SK-N-SH (cell line): ENCODE results near the gene ACTL8. TPM values are rescaled to one million over a fixed set of nuclear protein-coding genes. Genes with fewer than 3 reads are reported as not detected.
A peak's percentile ranks its signal among the peaks of the same experiment; 100 is the strongest.

Experiments used
- CTCF ChIA-PET: fragments of 300-600, 350-600 bp; formaldehyde crosslinking; extraction: SDS; loops from one replicate; lab custom pipeline; 2021; lab: Yijun Ruan, JAX
- POLR2A ChIA-PET: fragments of 350-600 bp; sonication (Branson Sonifier 250); formaldehyde crosslinking; extraction: SDS; loops from one replicate; lab custom pipeline; 2020; ENCODE audit warnings: antibody characterized with exemption, inconsistent platforms; lab: Yijun Ruan, JAX
- DNase-seq: peaks from one replicate; pipeline ENCODE4 v3.0.0; 2012
- H2AFZ ChIP-seq: fragments of 200-600 bp; sonication (generic); 2 replicates; pipeline ENCODE4 v1.8.1; 2016; ENCODE audit warnings: antibody characterized with exemption, mild to moderate bottlenecking, low read depth
- H3F3A ChIP-seq: fragments of 200-600 bp; sonication (generic); replicated peaks from 2 replicates; pipeline ENCODE3; 2016; ENCODE audit warnings: antibody characterized with exemption, mild to moderate bottlenecking; ENCODE audit not compliant: insufficient read depth
- H3K27ac ChIP-seq, 2 experiments: fragments of 200-500 bp in 1 of 2; fragments of 200-600 bp in 1 of 2; sonication (Bioruptor generic) in 1 of 2; sonication (generic), shearing (Covaris generic) in 1 of 2; 2 replicates each; pipeline versions ENCODE4 v1.5.1 to v1.6.1; 2014 to 2016; ENCODE audit warnings: low read depth in 2 of 2, inconsistent platforms in 1 of 2, low read length in 1 of 2, mild to moderate bottlenecking in 1 of 2, mixed read lengths in 1 of 2
- H3K27me3 ChIP-seq: fragments of 200-600 bp; sonication (generic), shearing (Covaris generic); 2 replicates; pipeline ENCODE4 v1.6.1; 2016; ENCODE audit warnings: mixed run types; ENCODE audit not compliant: insufficient read depth
- H3K36me3 ChIP-seq, 2 experiments: fragments of 200-500 bp in 1 of 2; fragments of 200-600 bp in 1 of 2; sonication (Bioruptor generic) in 1 of 2; sonication (generic) in 1 of 2; replicated peaks in 1 of 2; 2 replicates each; pipeline versions ENCODE3 to v1.5.1; 2014 to 2016; ENCODE audit warnings: low read length in 1 of 2, mild to moderate bottlenecking in 1 of 2; ENCODE audit not compliant: insufficient read depth in 2 of 2, control insufficient read depth in 1 of 2
- H3K4me1 ChIP-seq, 2 experiments: fragments of 200-500 bp in 1 of 2; fragments of 200-600 bp in 1 of 2; sonication (Bioruptor generic) in 1 of 2; sonication (generic), shearing (Covaris generic) in 1 of 2; 2 replicates each; pipeline versions ENCODE4 v1.5.1 to v1.6.1; 2014 to 2016; ENCODE audit warnings: low read depth in 1 of 2, low read length in 1 of 2, mixed run types in 1 of 2; ENCODE audit not compliant: insufficient read depth in 2 of 2, control insufficient read depth in 1 of 2
- H3K4me2 ChIP-seq: fragments of 200-600 bp; sonication (generic), shearing (Covaris generic); 2 replicates; pipeline ENCODE4 v1.6.1; 2017; ENCODE audit warnings: mixed run types
- H3K4me3 ChIP-seq, 2 experiments: fragments of 200-500 bp in 1 of 2; fragments of 200-600 bp in 1 of 2; sonication (Bioruptor generic) in 1 of 2; sonication (generic), shearing (Covaris generic) in 1 of 2; 2 replicates each; pipeline versions ENCODE4 v1.5.1 to v1.8.1; 2014 to 2016; ENCODE audit warnings: low read depth in 2 of 2, inconsistent platforms in 1 of 2, low read length in 1 of 2, mild to moderate bottlenecking in 1 of 2, mixed read lengths in 1 of 2, moderate library complexity in 1 of 2
- H3K79me2 ChIP-seq: fragments of 200-600 bp; sonication (generic); 2 replicates; pipeline ENCODE4 v1.8.1; 2017; ENCODE audit warnings: mild to moderate bottlenecking; ENCODE audit not compliant: insufficient read depth
- H3K9ac ChIP-seq: fragments of 200-600 bp; sonication (generic); 2 replicates; pipeline ENCODE4 v1.6.1; 2017; ENCODE audit warnings: mixed run types
- H3K9me2 ChIP-seq: fragments of 200-600 bp; sonication (generic); 2 replicates; pipeline ENCODE4 v1.6.1; 2017; ENCODE audit warnings: mixed run types
- H3K9me3 ChIP-seq: fragments of 200-600 bp; sonication (generic); 2 replicates; pipeline ENCODE4 v1.6.1; 2017; ENCODE audit warnings: mixed run types, mild to moderate bottlenecking, moderate library complexity
- H4K20me1 ChIP-seq: fragments of 200-600 bp; sonication (generic); 2 replicates; pipeline ENCODE4 v1.6.1; 2017; ENCODE audit warnings: mild to moderate bottlenecking, mixed run types; ENCODE audit not compliant: insufficient read depth
- CHD2 ChIP-seq: fragments of 150-350 bp; IDR thresholded peaks from 2 replicates; pipeline ENCODE4 v1.6.1; 2018; ENCODE audit warnings: low read length; ENCODE audit not compliant: partially characterized antibody
- ELF1 ChIP-seq: IDR thresholded peaks from 2 replicates; pipeline ENCODE4 v1.4.0; 2012
- EP300 ChIP-seq, 2 experiments: IDR thresholded peaks; 2 replicates each; pipeline versions ENCODE4 v1.4.0 to v1.6.1; 2012; ENCODE audit warnings: borderline replicate concordance in 1 of 2, low read depth in 1 of 2, low read length in 1 of 2
- FOXJ3 ChIP-seq: sonication (generic); formaldehyde crosslinking; IDR thresholded peaks from 2 replicates; pipeline ENCODE4 v1.5.1; 2020; ENCODE audit warnings: mild to moderate bottlenecking, missing genetic modification reagents
- GATA2 ChIP-seq: sonication (generic); formaldehyde crosslinking; IDR thresholded peaks from 2 replicates; pipeline ENCODE4 v1.5.0; 2020; ENCODE audit warnings: mild to moderate bottlenecking, missing genetic modification reagents
- MAX ChIP-seq: IDR thresholded peaks from 2 replicates; pipeline ENCODE4 v1.4.0; 2012; ENCODE audit warnings: low read depth
- MEF2A ChIP-seq: IDR thresholded peaks from 2 replicates; pipeline ENCODE4 v1.4.0; 2012; ENCODE audit warnings: low read depth, borderline replicate concordance
- MXI1 ChIP-seq: IDR thresholded peaks from 2 replicates; pipeline ENCODE4 v1.6.1; 2012; ENCODE audit warnings: mild to moderate bottlenecking, low read depth, low read length, improper control_type of control experiment
- NFIC ChIP-seq: IDR thresholded peaks from 2 replicates; pipeline ENCODE4 v1.4.0; 2012; ENCODE audit warnings: borderline replicate concordance
- RAD21 ChIP-seq: IDR thresholded peaks from 2 replicates; pipeline ENCODE4 v1.6.1; 2012; ENCODE audit warnings: mild to moderate bottlenecking, low read length
- SMC3 ChIP-seq: IDR thresholded peaks from 2 replicates; pipeline ENCODE4 v1.6.1; 2012; ENCODE audit warnings: low read depth, low read length, improper control_type of control experiment
- TAF1 ChIP-seq: IDR thresholded peaks from 2 replicates; pipeline ENCODE4 v1.6.1; 2012; ENCODE audit warnings: low read depth, mild to moderate bottlenecking, low read length, moderate library complexity, borderline replicate concordance
- USF2 ChIP-seq: fragments of 150-350 bp; IDR thresholded peaks from 2 replicates; pipeline ENCODE4 v1.6.1; 2017; ENCODE audit warnings: antibody characterized with exemption, low read length, low read depth, borderline replicate concordance
- ZBTB33 ChIP-seq: IDR thresholded peaks from 2 replicates; pipeline ENCODE4 v1.4.0; 2012; ENCODE audit warnings: low read depth, borderline replicate concordance
- WGBS: methylation state at CpG from one replicate; pipeline ENCODE4 v1.1.6; 2017; ENCODE audit warnings: low lambda C conversion rate; 5-methylcytosine and 5-hydroxymethylcytosine counted together
- polyA plus RNA-seq, 3 experiments: library from polyadenylated mRNA; depleted of rRNA; stranded (reverse); fragments of >200 nt; gene quantifications; 2 replicates each; pipeline ENCODE4 v1.2.3, GENCODE V29; 2012

Gene ACTL8
- polyA plus RNA-seq, 1 of the 3 experiments (the other 2 are of a cell fraction) = 0.05 TPM

- TF ChIP-seq RAD21 = no peak; the same call in 1 of the 2 replicates
- TF ChIP-seq MAX = no peak
- TF ChIP-seq ZBTB33 = no peak
- peak in 1 of 2 experiments; percentile 92; a peak in 2 of 4 replicates for TF ChIP-seq EP300 (IDR thresholded peaks at IDR 0.05; ENCODE audit: borderline replicate concordance in 1 of 2, low read depth in 1 of 2, low read length in 1 of 2)
- no peak for TF ChIP-seq TAF1
Observed at GRCh38 chr1:17833661-17834501, 78.7 kb downstream of the ACTL8 start (continued).

GRCh38 chr1:17834561-17835100, 79.5 kb downstream of the ACTL8 start:
- ChIA-PET CTCF (interaction anchor here (1.0 to 4.0 kb wide), 7 partner anchors 9 to 183 kb away, joined by 3 to 23 read pairs (median 4); no protein-coding TSS in a partner anchor), POLR2A (interaction anchor here (1.1 kb wide), 1 partner anchor 58 kb away, joined by 3 read pairs; no protein-coding TSS in a partner anchor)
- Histone ChIP-seq H4K20me1 (no peaks in the 10 kb centered on the region), H3K4me2 (no peak overlapping the region), H3K79me2 (no peaks in the 10 kb centered on the region), H3K27ac (peak overlapping the region in 1 of 2 experiments; percentile 50; a peak in 2 of 4 replicates), H3F3A (no peaks in the 10 kb centered on the region), H3K4me3 (no peak overlapping the region), H3K36me3 (no peaks in the 10 kb centered on the region), H3K9ac (no peak overlapping the region), H3K4me1 (peaks cover 0 to 24% of the 10 kb centered on the region in 2 experiments; a peak in 2 of 4 replicates), H3K9me2 (no peaks in the 10 kb centered on the region), H3K9me3 (no peaks in the 10 kb centered on the region), H2AFZ (no peak overlapping the region), H3K27me3 (no peaks in the 10 kb centered on the region)
- TF ChIP-seq RAD21 (no peak), NFIC (no peak), GATA2 (CRISPR knock-in tag) (no peak), MEF2A (no peak), SMC3 (no peak), ELF1 (no peak), CHD2 (no peak), USF2 (no peak), FOXJ3 (CRISPR knock-in tag) (no peak), ZBTB33 (no peak), MAX (no peak), MXI1 (no peak)
- WGBS = 60% methylated on average over 8 of the region's 8 CpGs
- peak; percentile 32 for DNase-seq
